CD4-positive, CD25-positive, alpha-beta regulatory T cell (primary cell): Measurements from ENCODE around the gene TBC1D22A. TPM values are rescaled to one million over a fixed set of nuclear protein-coding genes. Genes with fewer than 3 reads are reported as not detected.
A peak's percentile ranks its signal among the peaks of the same experiment; 100 is the strongest.

Experiments used
- ATAC-seq, 2 donors: fragments of 150-1000 bp; cut with Tn5 transposase; one replicate each; pipeline ENCODE4 v1.10.0; 2021; ENCODE audit warnings: low read depth in 2 of 2, moderate number of reproducible peaks in 2 of 2, moderate library complexity in 1 of 2
- DNase-seq, 3 donors: peaks; one replicate each; pipeline versions ENCODE4 v3.0.0 to v3.0.0-alpha.2; 2012 to 2022; ENCODE audit warnings: mixed read lengths in 1 of 3
- H3K27ac ChIP-seq: one replicate; pipeline ENCODE4 v1.7.0; 2013; ENCODE audit warnings: mild to moderate bottlenecking, low read length; ENCODE audit not compliant: insufficient read depth, poor library complexity, severe bottlenecking
- H3K27me3 ChIP-seq: one replicate; pipeline ENCODE4 v1.7.0; 2013; ENCODE audit warnings: low read length; ENCODE audit not compliant: control insufficient read depth, insufficient read depth
- H3K36me3 ChIP-seq: one replicate; pipeline ENCODE4 v1.7.0; 2013; ENCODE audit warnings: mild to moderate bottlenecking, low read length, moderate library complexity; ENCODE audit not compliant: control insufficient read depth, insufficient read depth
- H3K4me1 ChIP-seq: 2 replicates; pipeline ENCODE4 v1.7.0; 2013; ENCODE audit warnings: mild to moderate bottlenecking, low read length; ENCODE audit not compliant: insufficient read depth, control insufficient read depth, poor library complexity, severe bottlenecking
- H3K4me3 ChIP-seq: one replicate; pipeline ENCODE4 v1.7.0; 2013; ENCODE audit warnings: low read depth, mild to moderate bottlenecking, low read length, moderate library complexity
- H3K9me3 ChIP-seq, 2 experiments: 1 replicate in 1 of 2; 2 replicates in 1 of 2; pipeline ENCODE4 v1.7.0; 2013; ENCODE audit warnings: low read length in 2 of 2, mild to moderate bottlenecking in 1 of 2, moderate library complexity in 1 of 2; ENCODE audit not compliant: control insufficient read depth in 2 of 2
- H3K27ac Mint-ChIP-seq, 3 donors: one replicate each; pipeline ENCODE4 v1.8.0; 2020 to 2022; ENCODE audit warnings: mild to moderate bottlenecking in 3 of 3, mixed read lengths in 3 of 3, moderate library complexity in 2 of 3
- H3K27me3 Mint-ChIP-seq: one replicate; pipeline ENCODE4 v1.8.0; 2022; ENCODE audit warnings: mild to moderate bottlenecking, mixed read lengths
- H3K36me3 Mint-ChIP-seq: one replicate; pipeline ENCODE4 v1.8.0; 2020; ENCODE audit warnings: mixed read lengths
- H3K4me1 Mint-ChIP-seq, 4 donors: one replicate each; pipeline ENCODE4 v1.8.0; 2020 to 2022; ENCODE audit warnings: mixed read lengths in 4 of 4, mild to moderate bottlenecking in 1 of 4
- H3K4me3 Mint-ChIP-seq, 4 donors: one replicate each; pipeline ENCODE4 v1.8.0; 2020 to 2022; ENCODE audit warnings: mild to moderate bottlenecking in 4 of 4, mixed read lengths in 4 of 4, moderate library complexity in 3 of 4
- H3K9me3 Mint-ChIP-seq, 7 donors: one replicate each; pipeline ENCODE4 v1.8.0; 2020 to 2022; ENCODE audit warnings: mixed read lengths in 7 of 7, mild to moderate bottlenecking in 3 of 7, moderate library complexity in 2 of 7
- polyA plus RNA-seq, 4 donors: library from polyadenylated mRNA; unstranded; fragments of 300-500 nt; fragmentation: Illumina TruSeq; gene quantifications; one replicate each; pipeline ENCODE4 v1.2.3, GENCODE V29; 2021
- total RNA-seq: library from RNA; stranded (reverse); gene quantifications from one replicate; pipeline ENCODE4 v1.2.3, GENCODE V29; 2022

Gene TBC1D22A
- total and polyA plus RNA-seq, 5 donors from 2014 or later: 19.8 to 42.5 (median 24.3) TPM

DNA sequence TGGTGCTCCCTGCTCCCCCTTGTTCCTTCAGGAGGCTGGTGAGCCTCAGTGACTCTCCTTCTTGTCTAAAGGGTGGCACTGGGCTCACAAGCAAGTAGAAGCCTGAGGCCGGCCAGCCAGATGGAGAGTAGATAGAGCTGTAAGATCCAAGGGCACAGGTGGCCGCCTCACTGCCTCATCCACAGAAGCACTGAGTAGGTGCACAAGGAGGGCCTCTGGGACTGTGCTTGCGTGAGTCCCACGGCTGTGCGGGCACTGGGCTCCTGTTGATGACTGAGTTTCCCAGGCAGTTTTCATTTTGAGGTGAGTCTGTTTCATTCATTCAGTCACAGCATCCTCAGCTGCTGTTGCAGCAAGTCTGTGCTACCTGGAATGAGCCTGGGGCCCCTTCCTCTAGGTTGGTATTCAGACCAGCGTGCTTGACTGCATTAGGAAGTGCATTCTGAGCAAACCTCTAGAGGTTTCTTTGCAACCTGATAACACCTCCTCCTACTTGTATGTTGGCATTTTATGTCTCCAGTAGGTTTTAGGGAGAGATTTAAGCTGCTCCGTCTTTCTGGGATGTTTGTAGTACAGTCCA is 184.0 kb downstream of the TBC1D22A start:
- Histone ChIP-seq H3K4me3 (no peak overlapping the region), H3K4me1 (no peaks in the 10 kb centered on the region), H3K36me3 (peaks cover 14% of the 10 kb centered on the region), H3K27ac (no peak overlapping the region), H3K9me3 (no peaks in the 10 kb centered on the region), H3K27me3 (no peaks in the 10 kb centered on the region)
- H3K4me1 Mint-ChIP-seq: peaks cover 14 to 28% (median 23%) of the 10 kb centered on the region in 4 donors
- H3K27me3 Mint-ChIP-seq: no peaks in the 10 kb centered on the region
- H3K27ac Mint-ChIP-seq: peak overlapping the region in 2 of 3 donors; percentile 55 to 80
- no peak for DNase-seq
- H3K4me3 Mint-ChIP-seq: no peak overlapping the region
- ATAC-seq: no peak
- H3K9me3 Mint-ChIP-seq: no peaks in the 10 kb centered on the region
- H3K36me3 Mint-ChIP-seq: peaks cover 51% of the 10 kb centered on the region

GRCh38 chr22:46947516-46948257 is 185.2 kb downstream of the TBC1D22A start:
- H3K9me3 ChIP-seq: no peaks in the 10 kb centered on the region
- peak overlapping the region; percentile 27 to 85 (median 72) for H3K27ac Mint-ChIP-seq
- H3K27me3 Mint-ChIP-seq: no peaks in the 10 kb centered on the region
- H3K27me3 ChIP-seq: no peaks in the 10 kb centered on the region
- H3K4me1 ChIP-seq: no peaks in the 10 kb centered on the region
- H3K9me3 Mint-ChIP-seq: no peaks in the 10 kb centered on the region
- H3K36me3 Mint-ChIP-seq: peaks cover 49% of the 10 kb centered on the region
- no peak overlapping the region for H3K27ac ChIP-seq
- no peak for ATAC-seq
- H3K36me3 ChIP-seq: peaks cover 19% of the 10 kb centered on the region
- H3K4me3 ChIP-seq: no peak overlapping the region
- no peak for DNase-seq
- peaks cover 14 to 29% (median 21%) of the 10 kb centered on the region in 4 donors for H3K4me1 Mint-ChIP-seq
- peak overlapping the region in 2 of 4 donors; percentile 24 to 29 for H3K4me3 Mint-ChIP-seq

DNA sequence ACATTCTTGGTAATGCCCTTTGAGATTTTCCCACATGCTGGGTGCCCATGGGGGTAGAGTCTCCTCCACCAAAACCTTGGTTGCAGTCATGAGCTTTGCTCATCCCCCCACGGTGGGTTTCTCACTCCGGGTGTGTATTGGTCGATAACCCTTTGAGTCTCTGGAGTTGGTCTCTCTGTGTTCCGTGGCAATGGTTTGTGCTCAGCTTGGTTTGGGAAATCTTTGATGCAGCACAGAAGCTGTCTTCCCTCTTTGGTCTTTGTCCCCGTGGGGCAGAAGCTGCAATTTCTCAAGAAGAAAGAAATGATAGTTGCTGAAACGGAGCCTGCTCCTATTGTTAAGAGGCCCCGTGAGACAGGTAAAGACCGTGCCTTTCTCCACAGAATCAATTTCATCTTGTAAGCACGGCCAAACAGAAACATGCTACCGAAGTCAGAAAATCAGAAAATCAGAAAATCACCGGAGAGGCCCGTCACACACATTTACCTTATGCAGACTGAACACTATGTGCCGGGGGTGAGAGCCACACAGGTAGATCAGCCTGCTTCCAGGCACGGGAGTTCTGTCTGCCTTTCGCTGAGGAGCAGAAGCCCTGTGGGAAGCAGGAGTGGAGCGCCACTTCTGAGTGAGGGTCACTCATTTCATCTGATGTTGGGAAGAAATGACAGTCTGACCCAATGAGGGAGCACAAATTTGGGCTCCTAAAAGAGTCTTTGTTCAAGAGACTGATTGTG is 186.1 kb downstream of the TBC1D22A start:
- no peak overlapping the region for H3K4me3 ChIP-seq

GRCh38 chr22:46951350-46951749 is 188.9 kb downstream of the TBC1D22A start:
- ATAC-seq: no peak
- Mint-ChIP-seq H3K9me3 (no peaks in the 10 kb centered on the region), H3K4me1 (peaks cover 10 to 23% (median 17%) of the 10 kb centered on the region in 4 donors), H3K4me3 (no peak overlapping the region), H3K27me3 (no peaks in the 10 kb centered on the region), H3K36me3 (peaks cover 36% of the 10 kb centered on the region), H3K27ac (no peak overlapping the region)
- DNase-seq: no peak
- Histone ChIP-seq H3K9me3 (no peaks in the 10 kb centered on the region), H3K4me1 (no peaks in the 10 kb centered on the region), H3K27me3 (no peaks in the 10 kb centered on the region), H3K4me3 (no peak overlapping the region), H3K27ac (no peak overlapping the region), H3K36me3 (peaks cover 19% of the 10 kb centered on the region)

More for the DNA sequence above, 186.1 kb downstream of the TBC1D22A start:
- Histone ChIP-seq H3K4me1 (no peaks in the 10 kb centered on the region), H3K9me3 (no peaks in the 10 kb centered on the region), H3K27me3 (no peaks in the 10 kb centered on the region), H3K27ac (no peak overlapping the region), H3K36me3 (peaks cover 19% of the 10 kb centered on the region)
- Mint-ChIP-seq H3K4me3 (no peak overlapping the region), H3K27me3 (no peaks in the 10 kb centered on the region), H3K36me3 (peaks cover 43% of the 10 kb centered on the region), H3K4me1 (peaks cover 14 to 25% (median 18%) of the 10 kb centered on the region in 4 donors), H3K9me3 (no peaks in the 10 kb centered on the region), H3K27ac (peak overlapping the region in 1 of 3 donors; percentile 52)
- ATAC-seq (no peak), DNase-seq (no peak)

DNA sequence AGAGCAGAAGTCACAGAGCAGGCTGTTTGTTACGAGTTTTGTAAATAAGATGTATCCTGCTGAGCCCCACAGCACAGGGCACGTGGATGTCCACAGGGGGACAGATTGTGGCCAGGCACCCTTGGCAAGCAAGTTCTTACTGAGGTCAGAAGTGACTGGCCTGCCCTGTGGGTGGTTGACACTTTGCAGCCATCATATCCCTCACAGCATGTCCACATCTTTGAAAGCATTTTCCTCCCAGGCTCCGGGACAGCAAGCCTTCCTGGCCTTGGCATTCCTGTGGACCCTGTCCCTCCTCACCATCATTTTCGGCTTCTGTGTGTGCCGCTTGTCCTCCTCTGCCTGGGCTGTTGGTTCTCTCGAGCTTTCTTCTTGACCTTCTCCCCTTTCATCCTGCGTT is 189.5 kb downstream of the TBC1D22A start:
- Mint-ChIP-seq H3K27me3 (no peaks in the 10 kb centered on the region), H3K36me3 (peaks cover 40% of the 10 kb centered on the region), H3K9me3 (no peaks in the 10 kb centered on the region), H3K4me3 (no peak overlapping the region), H3K27ac (no peak overlapping the region), H3K4me1 (peaks cover 7 to 22% (median 18%) of the 10 kb centered on the region in 4 donors)
- Histone ChIP-seq H3K4me3 (no peak overlapping the region), H3K9me3 (no peaks in the 10 kb centered on the region), H3K4me1 (no peaks in the 10 kb centered on the region), H3K27me3 (no peaks in the 10 kb centered on the region), H3K27ac (no peak overlapping the region), H3K36me3 (peaks cover 19% of the 10 kb centered on the region)
- no peak for DNase-seq
- no peak for ATAC-seq

GRCh38 chr22:46953968-46954765 is 191.7 kb downstream of the TBC1D22A start:
- H3K27me3 Mint-ChIP-seq: no peaks in the 10 kb centered on the region
- no peak overlapping the region for H3K4me3 Mint-ChIP-seq
- Histone ChIP-seq H3K4me3 (no peak overlapping the region), H3K9me3 (no peaks in the 10 kb centered on the region), H3K36me3 (peaks cover 10% of the 10 kb centered on the region), H3K27ac (no peak overlapping the region), H3K4me1 (no peaks in the 10 kb centered on the region), H3K27me3 (no peaks in the 10 kb centered on the region)
- H3K9me3 Mint-ChIP-seq: no peaks in the 10 kb centered on the region
- peaks cover 31% of the 10 kb centered on the region for H3K36me3 Mint-ChIP-seq
- peaks cover 6 to 17% (median 12%) of the 10 kb centered on the region in 4 donors for H3K4me1 Mint-ChIP-seq
- peak overlapping the region in 2 of 3 donors; percentile 23 to 44 for H3K27ac Mint-ChIP-seq
- DNase-seq: no peak
- no peak for ATAC-seq

GRCh38 chr22:46954781-46955180 is 192.3 kb downstream of the TBC1D22A start:
- H3K9me3 ChIP-seq: no peaks in the 10 kb centered on the region
- H3K36me3 Mint-ChIP-seq: peaks cover 25% of the 10 kb centered on the region
- peak overlapping the region in 1 of 3 donors; percentile 44 for H3K27ac Mint-ChIP-seq
- H3K27me3 ChIP-seq: no peaks in the 10 kb centered on the region
- ATAC-seq: no peak
- H3K4me3 Mint-ChIP-seq: no peak overlapping the region
- H3K27ac ChIP-seq: no peak overlapping the region
- H3K27me3 Mint-ChIP-seq: no peaks in the 10 kb centered on the region
- H3K4me1 ChIP-seq: no peaks in the 10 kb centered on the region
- no peak overlapping the region for H3K4me3 ChIP-seq
- H3K9me3 Mint-ChIP-seq: no peaks in the 10 kb centered on the region
- no peak for DNase-seq
- H3K36me3 ChIP-seq: peaks cover 6% of the 10 kb centered on the region
- peaks cover under 1 to 14% (median 9%) of the 10 kb centered on the region in 4 donors for H3K4me1 Mint-ChIP-seq
